K562 (cell line): ENCODE measurements around the gene MMP28. TPM values are rescaled to one million over a fixed set of nuclear protein-coding genes. Genes with fewer than 3 reads are reported as not detected.

Source experiments
- ATAC-seq: fragments of 200-7000 bp; cut with Tn5 transposase; 3 replicates; pipeline ENCODE4 v1.9.1; 2020; ENCODE audit warnings: moderate library complexity
- BruUV-seq: library from RNA; stranded (reverse); fragments of 400-500 nt; replicated peaks from 2 replicates; lab custom pipeline; 2021; lab: Mats Ljungman, UMichigan
- CTCF ChIA-PET: fragments of 300-600 bp; formaldehyde crosslinking; extraction: SDS; loops from one replicate; lab custom pipeline; 2021; ENCODE audit warnings: low intra/inter-chr PET ratio; lab: Yijun Ruan, JAX
- POLR2A ChIA-PET: fragments of 300-600, 350-650 bp; sonication (Branson Sonifier 250); formaldehyde crosslinking; extraction: SDS; loops from one replicate; lab custom pipeline; 2021; ENCODE audit warnings: antibody characterized with exemption, inconsistent platforms; lab: Yijun Ruan, JAX
- DNase-seq, 4 experiments: peaks; one replicate each; pipeline versions ENCODE4 v3.0.0 to v3.0.0-alpha.2; 2011 to 2018; ENCODE audit warnings: low spot score in 3 of 4, mixed read lengths in 3 of 4; ENCODE audit errors: extremely low read depth in 1 of 4
- FAIRE-seq: peaks from 2 replicates; lab custom pipeline; 2011; peaks lifted over from hg19 to GRCh38; lab: Jason Lieb, UNC
- H2AFZ ChIP-seq: 2 replicates; pipeline ENCODE4 v1.6.0; 2011; ENCODE audit warnings: low read depth, low read length, control low read depth, inconsistent platforms
- H3K27ac ChIP-seq: fragments of 200-600 bp; 3 replicates; pipeline ENCODE4 v1.8.0; 2011; ENCODE audit warnings: low read depth, mild to moderate bottlenecking, control low read depth, inconsistent platforms, low read length, moderate library complexity, mixed read lengths; ENCODE audit errors: extremely low read depth
- H3K27me3 ChIP-seq, 2 experiments: fragments of 300-600 bp in 1 of 2; 2 replicates in 1 of 2; 3 replicates in 1 of 2; pipeline versions ENCODE4 v1.6.0 to v1.8.0; 2011; ENCODE audit warnings: inconsistent platforms in 2 of 2, low read length in 2 of 2, mild to moderate bottlenecking in 1 of 2, mixed read lengths in 1 of 2, moderate library complexity in 1 of 2; ENCODE audit not compliant: control insufficient read depth in 2 of 2, insufficient read depth in 2 of 2
- H3K36me3 ChIP-seq: fragments of 300-600 bp; 3 replicates; pipeline ENCODE4 v1.8.0; 2011; ENCODE audit warnings: mild to moderate bottlenecking, low read length, inconsistent platforms; ENCODE audit not compliant: control insufficient read depth, insufficient read depth
- H3K4me1 ChIP-seq, 2 experiments: fragments of 200-600 bp in 1 of 2; replicated peaks in 1 of 2; 2 replicates in 1 of 2; 3 replicates in 1 of 2; pipeline versions ENCODE4 v1.5.1 to v1.8.0; 2011; ENCODE audit warnings: inconsistent platforms in 2 of 2, low read length in 2 of 2, mild to moderate bottlenecking in 1 of 2, mixed read lengths in 1 of 2, moderate library complexity in 1 of 2; ENCODE audit not compliant: control insufficient read depth in 2 of 2, insufficient read depth in 2 of 2
- H3K4me2 ChIP-seq: 2 replicates; pipeline ENCODE4 v1.6.1; 2011; ENCODE audit warnings: low read length, control low read depth, inconsistent platforms, mixed read lengths; ENCODE audit not compliant: insufficient read depth
- H3K4me3 ChIP-seq: fragments of 200-600 bp; sonication (generic), shearing (Covaris generic); 2 replicates; pipeline ENCODE4 v1.5.1; 2016; ENCODE audit warnings: control low read depth, inconsistent platforms
- H3K79me2 ChIP-seq: fragments of 200-600 bp; 3 replicates; pipeline ENCODE4 v1.8.0; 2011; ENCODE audit warnings: low read length, inconsistent platforms; ENCODE audit not compliant: control insufficient read depth, insufficient read depth
- H3K9ac ChIP-seq, 2 experiments: 2 replicates each; pipeline versions ENCODE4 v1.6.0 to v1.6.1; 2011; ENCODE audit warnings: low read depth in 2 of 2, low read length in 2 of 2, control low read depth in 1 of 2, inconsistent platforms in 1 of 2, mild to moderate bottlenecking in 1 of 2, mixed read lengths in 1 of 2; ENCODE audit not compliant: insufficient read depth in 1 of 2
- H3K9me1 ChIP-seq: one replicate; pipeline ENCODE4 v1.6.0; 2011; ENCODE audit warnings: inconsistent platforms, mild to moderate bottlenecking, low read length, moderate library complexity; ENCODE audit not compliant: control insufficient read depth, insufficient read depth
- H3K9me3 ChIP-seq: replicated peaks from 2 replicates; pipeline ENCODE4 v1.5.1; 2011; ENCODE audit warnings: low read depth, low read length, inconsistent platforms; ENCODE audit not compliant: control insufficient read depth, insufficient read depth
- H4K20me1 ChIP-seq: replicated peaks from 2 replicates; pipeline ENCODE4 v1.6.1; 2011; ENCODE audit warnings: low read length, inconsistent platforms, mixed read lengths; ENCODE audit not compliant: control insufficient read depth, insufficient read depth
- CCAR2 ChIP-seq: fragments of 200-400 bp; formaldehyde crosslinking; IDR thresholded peaks from 2 replicates; pipeline ENCODE4 v1.6.1; 2017; ENCODE audit warnings: mild to moderate bottlenecking, low read depth, low read length
- DMBX1 ChIP-seq: fragments of 250-450 bp; sonication (Bioruptor Pico); IDR thresholded peaks from 2 replicates; pipeline ENCODE4 v1.8.0; 2022; ENCODE audit warnings: inconsistent platforms, mild to moderate bottlenecking, moderate library complexity, borderline replicate concordance
- MCM3 ChIP-seq: fragments of 450-650 bp; IDR thresholded peaks from 2 replicates; pipeline ENCODE4 v1.6.1; 2016
- NFIC ChIP-seq: fragments of 450-650 bp; IDR thresholded peaks from 2 replicates; pipeline ENCODE4 v1.6.1; 2017; ENCODE audit warnings: mild to moderate bottlenecking, inconsistent platforms
- NR2C2 ChIP-seq, 2 experiments: fragments of 200-800 bp in 1 of 2; sonication (Bioruptor generic) in 1 of 2; sonication (generic) in 1 of 2; formaldehyde crosslinking in 1 of 2; IDR thresholded peaks; 2 replicates each; pipeline versions ENCODE4 v1.6.1 to v1.8.0; 2016 to 2022; ENCODE audit warnings: mild to moderate bottlenecking in 1 of 2, missing compliant biosample characterization in 1 of 2, missing genetic modification characterization in 1 of 2, missing genetic modification reagents in 1 of 2
- POU5F1 ChIP-seq: fragments of 150-350 bp; IDR thresholded peaks from 2 replicates; pipeline ENCODE4 v1.6.1; 2014; ENCODE audit warnings: borderline replicate concordance, low read length, low read depth, mild to moderate bottlenecking; ENCODE audit not compliant: partially characterized antibody
- PYGO2 ChIP-seq: fragments of 450-650 bp; IDR thresholded peaks from 2 replicates; pipeline ENCODE4 v1.6.1; 2016; ENCODE audit warnings: mild to moderate bottlenecking, missing genetic modification characterization, moderate library complexity, missing compliant biosample characterization
- SUPT5H ChIP-seq: fragments of 450-650 bp; IDR thresholded peaks from 2 replicates; pipeline ENCODE4 v1.6.1; 2016
- UBTF ChIP-seq, 2 experiments: IDR thresholded peaks; 2 replicates each; pipeline ENCODE4 v1.6.1; 2012; ENCODE audit warnings: improper control_type of control experiment in 2 of 2, low read depth in 2 of 2, low read length in 2 of 2, borderline replicate concordance in 1 of 2
- WGBS: fragments of 100-300 bp; shearing (Covaris generic); methylation state at CpG from one replicate; pipeline ENCODE4 v1.1.6; 2016; ENCODE audit warnings: low coverage, mixed read lengths; ENCODE audit not compliant: insufficient coverage; ENCODE audit errors: missing lambda C conversion rate; 5-methylcytosine and 5-hydroxymethylcytosine counted together
- in situ Hi-C: fragments of 300-500 bp; cut with MboI; formaldehyde crosslinking; loops from 4 replicates; pipeline ENCODE4 v1.15.0; 2018; ENCODE audit warnings: inconsistent platforms, mixed read lengths
- intact Hi-C: fragments of 100-400 bp; cut with micrococcal nuclease; formaldehyde crosslinking; loops from 2 replicates; pipeline ENCODE4 v1.14.2; 2022
- polyA plus RNA-seq, 8 experiments: library from polyadenylated mRNA; depleted of rRNA in 4 of 8; stranded (reverse) in 5 of 8; unstranded in 3 of 8; fragments of >200 nt; fragmentation: Nextera tagmentation in 2 of 8; fragmentation: Illumina TruSeq in 1 of 8; extraction: Ambion mirVana in 2 of 8; extraction: Trizol in 1 of 8; gene quantifications; 2 replicates each; pipeline versions ENCODE4 v1.2.1 to v1.2.3, GENCODE V29; 2011 to 2014; ENCODE audit warnings: inconsistent platforms in 1 of 8, missing spikeins in 1 of 8
- total RNA-seq, 7 experiments: library from RNA; depleted of rRNA in 6 of 7; stranded (reverse); fragments of >200 nt in 6 of 7; fragmentation: Illumina TruSeq in 2 of 7; extraction: Trizol in 2 of 7; gene quantifications; 2 replicates each; pipeline versions ENCODE4 v1.2.1 to v1.2.3, GENCODE V29; 2011 to 2021; ENCODE audit warnings: low replicate concordance in 1 of 7
- TF ChIP-seq, protein P1 (sequence below), 2 experiments: fragments of 450-650 bp; formaldehyde crosslinking in 1 of 2; IDR thresholded peaks; 2 replicates each; pipeline versions ENCODE4 v1.4.0 to v1.6.1; 2014 to 2020; ENCODE audit warnings: mild to moderate bottlenecking in 2 of 2, borderline replicate concordance in 1 of 2, low read depth in 1 of 2

The MMP28 gene
- total and polyA plus RNA-seq, 9 of the 15 experiments (the other 6 are each of a cell fraction or from before 2014, with no cell fraction given), result not detected

DNA sequence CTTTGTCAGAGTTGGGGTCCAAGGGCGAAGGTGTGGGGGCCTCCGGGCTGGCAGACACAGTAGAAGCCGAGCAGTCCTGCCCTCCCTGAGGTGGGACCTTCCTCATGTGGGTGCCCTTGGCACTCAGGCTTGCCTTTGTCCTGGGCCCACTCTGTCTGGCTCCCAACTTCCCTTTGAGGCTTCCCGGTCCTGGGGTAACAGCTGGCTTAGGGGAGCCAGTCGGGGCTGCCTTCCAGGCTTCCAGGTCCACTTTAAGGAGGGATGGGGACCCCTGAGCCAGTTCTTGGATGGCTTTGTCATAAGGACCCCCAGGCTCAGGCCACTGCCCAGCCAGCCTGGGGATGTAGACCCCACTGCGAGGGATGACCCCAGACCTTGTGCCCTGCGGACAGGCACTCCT, 50.2 kb downstream of the MMP28 start:
- H3K4me3 ChIP-seq, result no peak overlapping the region
- H3K9me3 ChIP-seq, result no peaks in the 10 kb centered on the region
- H3K36me3 ChIP-seq, result no peaks in the 10 kb centered on the region
- no peak overlapping the region for H2AFZ ChIP-seq
- intact Hi-C loops, result loop anchor here (5.0 kb wide), 1 partner anchor 208 kb away; the partner anchor contains the start of gene SLFN12L
- peaks cover 17% of the 10 kb centered on the region; the same call in 1 of the 2 replicates for H4K20me1 ChIP-seq
- H3K27ac ChIP-seq, result no peak overlapping the region
- ChIA-PET CTCF (interaction anchor here (0.7 kb wide), 1 partner anchor 129 kb away, joined by 3 read pairs; no protein-coding TSS in a partner anchor), POLR2A (no interaction called here)
- BruUV-seq, result no TSS peak
- H3K27me3 ChIP-seq, result peaks cover 19 to 77% of the 10 kb centered on the region in 2 experiments
- WGBS, result 0% methylated on average over 6 of the region's 7 CpGs
- no peaks in the 10 kb centered on the region for H3K79me2 ChIP-seq
- H3K9me1 ChIP-seq, result peaks cover 4% of the 10 kb centered on the region
- H3K4me2 ChIP-seq, result no peak overlapping the region
- ATAC-seq, result no peak
- H3K4me1 ChIP-seq, result peaks cover 5 to 24% of the 10 kb centered on the region in 2 experiments; a peak in 3 of 5 replicates
- in situ Hi-C loops, result loop anchor here (5.0 to 25.0 kb wide), 4 partner anchors 188 to 1308 kb away; partner anchors contain the start of genes NLE1 and UNC45B
- H3K9ac ChIP-seq, result peak overlapping the region in 1 of 2 experiments; percentile 8; a peak in 1 of 4 replicates
- FAIRE-seq, result no peak
- DNase-seq, result no peak
- TF ChIP-seq CCAR2 (no peak), UBTF (IDR thresholded peaks at IDR 0.05; ENCODE audit: borderline replicate concordance in 1 of 2, low read depth in 2 of 2, low read length in 2 of 2) (no peak), MCM3 (no peak), DMBX1 (CRISPR knock-in tag) (no peak), SUPT5H (no peak), PYGO2 (no peak), NFIC (no peak), POU5F1 (no peak), NR2C2 (CRISPR knock-in tag; IDR thresholded peaks at IDR 0.05) (no peak), NR2C2 (tag; IDR thresholded peaks at IDR 0.05) (no peak)
- TF ChIP-seq, protein P1, sequence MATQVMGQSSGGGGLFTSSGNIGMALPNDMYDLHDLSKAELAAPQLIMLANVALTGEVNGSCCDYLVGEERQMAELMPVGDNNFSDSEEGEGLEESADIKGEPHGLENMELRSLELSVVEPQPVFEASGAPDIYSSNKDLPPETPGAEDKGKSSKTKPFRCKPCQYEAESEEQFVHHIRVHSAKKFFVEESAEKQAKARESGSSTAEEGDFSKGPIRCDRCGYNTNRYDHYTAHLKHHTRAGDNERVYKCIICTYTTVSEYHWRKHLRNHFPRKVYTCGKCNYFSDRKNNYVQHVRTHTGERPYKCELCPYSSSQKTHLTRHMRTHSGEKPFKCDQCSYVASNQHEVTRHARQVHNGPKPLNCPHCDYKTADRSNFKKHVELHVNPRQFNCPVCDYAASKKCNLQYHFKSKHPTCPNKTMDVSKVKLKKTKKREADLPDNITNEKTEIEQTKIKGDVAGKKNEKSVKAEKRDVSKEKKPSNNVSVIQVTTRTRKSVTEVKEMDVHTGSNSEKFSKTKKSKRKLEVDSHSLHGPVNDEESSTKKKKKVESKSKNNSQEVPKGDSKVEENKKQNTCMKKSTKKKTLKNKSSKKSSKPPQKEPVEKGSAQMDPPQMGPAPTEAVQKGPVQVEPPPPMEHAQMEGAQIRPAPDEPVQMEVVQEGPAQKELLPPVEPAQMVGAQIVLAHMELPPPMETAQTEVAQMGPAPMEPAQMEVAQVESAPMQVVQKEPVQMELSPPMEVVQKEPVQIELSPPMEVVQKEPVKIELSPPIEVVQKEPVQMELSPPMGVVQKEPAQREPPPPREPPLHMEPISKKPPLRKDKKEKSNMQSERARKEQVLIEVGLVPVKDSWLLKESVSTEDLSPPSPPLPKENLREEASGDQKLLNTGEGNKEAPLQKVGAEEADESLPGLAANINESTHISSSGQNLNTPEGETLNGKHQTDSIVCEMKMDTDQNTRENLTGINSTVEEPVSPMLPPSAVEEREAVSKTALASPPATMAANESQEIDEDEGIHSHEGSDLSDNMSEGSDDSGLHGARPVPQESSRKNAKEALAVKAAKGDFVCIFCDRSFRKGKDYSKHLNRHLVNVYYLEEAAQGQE (IDR thresholded peaks at IDR 0.05; ENCODE audit: borderline replicate concordance), result no peak
- TF ChIP-seq, protein P1 (CRISPR knock-in tag; IDR thresholded peaks at IDR 0.05; ENCODE audit: low read depth), result no peak
